Measurements from ENCODE around the gene ABTB1.
"Not testable (repeated sequence)": the region's sequence is repeated elsewhere in the genome, so short reads cannot be mapped to it uniquely, and the experiment has no call there.

Gene ABTB1

GRCh38 chr3:127671523-127672428 is 976 bp upstream of the ABTB1 start:
- DNase-seq (ENCODE audit: low read depth) = no peak

GRCh38 chr3:127673191-127674100 is 694 bp downstream of the ABTB1 start:
- peak; percentile 44 for DNase-seq (ENCODE audit: low read depth)

GRCh38 chr3:127674101-127674721 is 1.5 kb downstream of the ABTB1 start:
- DNase-seq (ENCODE audit: low read depth) = no peak

- DNase-seq (ENCODE audit: low read depth) = no peak
These were observed 2.0 kb downstream of the ABTB1 start for GRCh38 chr3:127674790-127675189.

- DNase-seq (ENCODE audit: low read depth) = no peak
These were observed 3.1 kb downstream of the ABTB1 start for GRCh38 chr3:127675651-127676391.

- no peak for DNase-seq (ENCODE audit: low read depth)
These were observed 3.7 kb downstream of the ABTB1 start for GRCh38 chr3:127676456-127676855.

- DNase-seq (ENCODE audit: low read depth) = no peak
These were observed 4.2 kb downstream of the ABTB1 start for GRCh38 chr3:127676921-127677351.

GRCh38 chr3:127677541-127678314 is 5.0 kb downstream of the ABTB1 start:
- DNase-seq (ENCODE audit: low read depth) = no peak

GRCh38 chr3:127678315-127678599 is 5.5 kb downstream of the ABTB1 start:
- no peak for DNase-seq (ENCODE audit: low read depth)

GRCh38 chr3:127678611-127679533 is 6.1 kb downstream of the ABTB1 start:
- no peak for DNase-seq (ENCODE audit: low read depth)

GRCh38 chr3:127679534-127680145 is 6.9 kb downstream of the ABTB1 start:
- DNase-seq (ENCODE audit: low read depth) = no peak

- DNase-seq (ENCODE audit: low read depth) = no peak
These were observed 7.5 kb downstream of the ABTB1 start for GRCh38 chr3:127680146-127680661.

GRCh38 chr3:127680798-127681221 is 8.1 kb downstream of the ABTB1 start:
- no peak for DNase-seq (ENCODE audit: low read depth)

- not testable (repeated sequence) for DNase-seq (ENCODE audit: low read depth)
These were observed 9.4 kb downstream of the ABTB1 start for GRCh38 chr3:127682175-127682554.

GRCh38 chr3:127682561-127682960 is 9.8 kb downstream of the ABTB1 start:
- no peak for DNase-seq (ENCODE audit: low read depth)

- DNase-seq (ENCODE audit: low read depth) = no peak
These were observed 12.3 kb downstream of the ABTB1 start for GRCh38 chr3:127684871-127685707.

- DNase-seq (ENCODE audit: low read depth) = no peak
These were observed 13.2 kb downstream of the ABTB1 start for GRCh38 chr3:127685708-127686511.

Measured in activated T-cell treated with anti-CD3 and anti-CD28 coated beads for 48 hours (primary cell).